ENCODE data around the gene NCKIPSD.
A peak's percentile ranks its signal among the peaks of the same experiment; 100 is the strongest.

Gene NCKIPSD

DNA sequence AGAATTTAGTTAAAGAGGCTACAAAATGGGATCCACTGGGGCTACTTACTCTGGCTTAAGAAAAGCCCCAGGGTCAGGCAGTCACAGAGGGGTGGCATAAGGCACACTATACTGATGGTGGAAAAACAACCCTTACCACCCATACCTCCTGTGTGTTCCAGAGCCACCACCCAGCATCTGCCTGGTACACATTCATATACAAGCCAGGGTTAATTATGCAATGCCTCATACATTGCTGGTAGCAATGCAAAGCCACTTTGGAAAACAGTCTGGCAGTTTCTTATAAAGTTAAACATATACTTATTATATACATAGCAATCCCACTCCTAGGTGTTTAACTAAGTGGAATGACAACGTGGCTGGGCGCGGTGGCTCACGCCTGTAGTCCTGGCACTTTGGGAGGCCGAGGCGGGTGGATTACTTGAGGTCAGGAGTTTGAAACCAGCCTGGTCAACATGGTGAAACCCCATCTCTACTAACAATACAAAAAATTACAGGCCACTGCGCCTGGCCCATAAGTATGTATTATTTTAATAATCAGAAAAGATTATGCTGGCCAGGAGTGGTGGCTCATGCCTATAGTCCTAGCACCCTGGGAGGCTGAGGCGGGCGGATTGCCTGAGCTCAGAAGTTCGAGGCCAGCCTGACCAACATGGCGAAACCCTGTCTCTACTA, 15.2 kb upstream of the NCKIPSD start:
- H3K27ac ChIP-seq = peak overlapping the region in 1 of 21 experiments; percentile 6
- H3K4me3 ChIP-seq = no peak overlapping the region

DNA sequence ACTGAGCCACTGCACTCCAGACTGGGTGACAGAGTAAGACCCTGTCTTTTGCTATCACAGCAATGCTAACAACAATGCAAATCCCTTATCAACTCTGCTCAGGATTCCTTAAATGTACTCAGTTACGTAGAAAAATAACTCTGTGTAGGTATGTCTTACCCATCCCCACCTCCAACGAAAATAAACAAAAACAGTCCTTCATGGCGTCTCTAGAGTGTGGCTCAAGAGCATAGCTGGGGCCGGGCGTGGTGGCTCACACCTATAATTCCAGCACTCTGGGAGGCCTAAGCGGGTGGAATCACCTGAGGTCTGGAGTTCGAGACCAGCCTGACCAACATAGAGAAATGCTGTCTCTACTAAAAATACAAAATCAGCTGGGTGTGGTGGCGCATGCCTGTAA, 13.2 kb upstream of the NCKIPSD start:
- Histone ChIP-seq H3K4me3 (no peak overlapping the region), H3K27ac (no peak overlapping the region)

GRCh38 chr3:48697952-48698351, 12.2 kb upstream of the NCKIPSD start:
- H3K27ac ChIP-seq = peak overlapping the region in 1 of 21 experiments; percentile 6

GRCh38 chr3:48696601-48697000, 10.9 kb upstream of the NCKIPSD start:
- H3K4me3 ChIP-seq = no peak overlapping the region
- H3K27ac ChIP-seq = peak overlapping the region in 7 of 21 experiments; percentile 21 to 86 (median 51)

More at GRCh38 chr3:48697952-48698351, 12.2 kb upstream of the NCKIPSD start:
- H3K4me3 ChIP-seq = no peak overlapping the region

- Histone ChIP-seq H3K27ac (peak overlapping the region in 9 of 21 experiments; percentile 21 to 86 (median 51)), H3K4me3 (no peak overlapping the region)
Observed at GRCh38 chr3:48696156-48696555, 10.4 kb upstream of the NCKIPSD start.

DNA sequence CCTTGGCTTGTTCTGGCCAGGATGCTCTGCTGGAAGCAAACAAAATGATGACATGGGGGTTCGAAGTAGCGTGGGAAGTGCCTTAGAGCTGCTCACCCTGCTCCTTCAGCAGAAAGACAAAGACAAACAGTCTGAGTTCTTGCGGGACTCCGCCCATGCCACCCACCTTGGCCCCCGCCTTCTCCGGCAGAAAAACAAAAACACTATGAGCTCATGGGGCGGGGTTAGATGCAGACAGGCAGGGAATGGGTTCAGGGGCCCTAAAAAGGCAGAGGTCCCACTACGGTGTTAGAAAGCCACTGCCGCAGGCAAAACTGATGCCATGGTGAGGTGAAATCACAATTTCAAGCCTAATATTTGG, 9.7 kb upstream of the NCKIPSD start:
- Histone ChIP-seq H3K4me3 (peak overlapping the region in 6 of 7 experiments; percentile 14 to 42 (median 26)), H3K27ac (peak overlapping the region in 20 of 21 experiments; percentile 52 to 90 (median 78))

- Histone ChIP-seq H3K27ac (peak overlapping the region in 20 of 21 experiments; percentile 52 to 90 (median 78)), H3K4me3 (peak overlapping the region; percentile 14 to 42 (median 20))
Observed at GRCh38 chr3:48694610-48695392, 9.1 kb upstream of the NCKIPSD start.

DNA sequence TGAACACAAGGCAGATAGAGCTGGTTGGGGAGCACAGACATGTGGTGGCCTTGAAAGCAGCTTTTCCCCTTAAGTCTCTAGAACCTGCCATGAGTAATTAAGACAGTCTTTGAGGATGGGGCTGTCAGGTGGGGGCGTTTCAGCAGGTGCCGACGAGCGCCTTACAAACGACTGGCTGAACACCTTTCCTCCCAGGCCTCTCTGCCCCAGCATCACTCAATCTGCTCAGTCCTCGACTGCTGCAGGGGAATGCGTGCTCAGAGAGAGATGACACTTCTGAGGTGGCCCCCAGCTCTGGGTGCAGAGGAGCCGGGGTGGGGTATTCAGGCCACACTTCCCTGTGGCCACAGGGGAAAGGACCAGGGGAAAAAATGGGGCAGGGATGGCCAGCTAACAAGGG, 8.1 kb upstream of the NCKIPSD start:
- peak overlapping the region in 19 of 21 experiments; percentile 56 to 90 (median 79) for H3K27ac ChIP-seq
- H3K4me3 ChIP-seq = peak overlapping the region in 5 of 7 experiments; percentile 14 to 42 (median 34)

- Histone ChIP-seq H3K27ac (peak overlapping the region in 3 of 21 experiments; percentile 72 to 87 (median 84)), H3K4me3 (no peak overlapping the region)
Observed at GRCh38 chr3:48692551-48692950, 6.8 kb upstream of the NCKIPSD start.

GRCh38 chr3:48690846-48691458, 5.2 kb upstream of the NCKIPSD start:
- Histone ChIP-seq H3K27ac (no peak overlapping the region), H3K4me3 (no peak overlapping the region)

GRCh38 chr3:48689384-48689783, 3.7 kb upstream of the NCKIPSD start:
- Histone ChIP-seq H3K27ac (no peak overlapping the region), H3K4me3 (no peak overlapping the region)

- Histone ChIP-seq H3K4me3 (no peak overlapping the region), H3K27ac (no peak overlapping the region)
Observed at GRCh38 chr3:48688737-48689075, 3.0 kb upstream of the NCKIPSD start.

DNA sequence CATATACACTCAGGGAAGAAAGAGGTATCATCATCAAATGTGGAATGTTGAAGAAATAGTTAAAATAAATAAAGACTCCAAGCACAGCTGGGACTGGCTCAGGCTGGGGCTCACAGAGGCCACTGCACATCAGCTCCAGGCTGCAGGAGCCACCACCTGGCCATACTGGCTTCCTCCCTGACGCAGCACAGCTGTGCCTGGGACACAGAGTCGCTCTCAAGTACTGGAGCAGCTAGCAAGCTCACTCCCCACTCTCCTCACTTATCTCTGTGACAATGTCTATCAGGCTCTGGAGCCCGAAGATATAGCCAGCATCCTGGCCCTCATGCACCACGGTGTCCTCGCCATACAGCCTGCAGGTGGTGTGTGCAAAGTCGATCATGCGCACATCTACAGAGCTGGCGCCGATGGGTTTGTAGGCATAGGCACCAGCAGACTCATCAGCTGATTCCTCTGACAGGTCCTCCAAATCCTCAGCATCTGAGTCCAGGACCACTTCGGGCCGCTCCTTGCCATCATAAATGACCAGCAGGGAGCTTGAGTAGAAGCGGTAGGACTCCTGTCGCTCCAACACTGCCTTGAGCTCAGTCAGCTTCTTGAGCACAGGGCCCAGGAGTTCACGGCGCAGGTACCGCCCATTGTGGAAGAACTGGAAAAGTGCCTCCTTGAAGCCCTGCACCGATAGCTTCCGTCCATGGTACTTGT, 2.5 kb upstream of the NCKIPSD start:
- H3K27ac ChIP-seq = no peak overlapping the region

DNA sequence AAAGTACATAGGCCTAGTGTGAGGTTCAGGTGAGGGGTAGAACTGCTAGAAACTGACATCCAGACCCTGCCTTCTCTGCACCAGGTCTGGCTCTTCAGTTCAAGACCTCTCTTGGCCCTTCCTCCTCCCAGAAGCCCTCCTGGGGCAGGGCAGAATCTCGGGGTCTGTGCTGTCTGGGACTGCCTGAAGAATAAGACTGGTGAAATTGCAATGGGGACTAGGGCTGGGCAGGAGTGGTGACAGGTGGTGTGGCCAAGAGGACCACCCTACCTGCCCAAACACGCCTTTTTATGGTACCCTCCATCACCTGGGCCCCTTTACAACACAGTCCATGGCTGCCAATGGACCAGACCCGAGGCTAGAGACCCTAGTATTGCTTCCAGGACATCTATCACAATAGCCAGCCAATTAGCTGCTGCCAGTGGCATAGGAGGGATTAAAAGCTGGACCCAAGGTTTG, 1.5 kb upstream of the NCKIPSD start:
- H3K27ac ChIP-seq = no peak overlapping the region
- H3K4me3 ChIP-seq = no peak overlapping the region

More for the DNA sequence above, 2.5 kb upstream of the NCKIPSD start:
- H3K4me3 ChIP-seq = no peak overlapping the region

GRCh38 chr3:48686538-48687219, 964 bp upstream of the NCKIPSD start:
- Histone ChIP-seq H3K27ac (peak overlapping the region in 8 of 21 experiments; percentile 81 to 92 (median 85)), H3K4me3 (peak overlapping the region in 2 of 7 experiments; percentile 57 to 90)

- Histone ChIP-seq H3K27ac (peak overlapping the region; percentile 54 to 94 (median 86)), H3K4me3 (peak overlapping the region; percentile 57 to 90 (median 78))
Observed at GRCh38 chr3:48685293-48685602, 467 bp downstream of the NCKIPSD start.

DNA sequence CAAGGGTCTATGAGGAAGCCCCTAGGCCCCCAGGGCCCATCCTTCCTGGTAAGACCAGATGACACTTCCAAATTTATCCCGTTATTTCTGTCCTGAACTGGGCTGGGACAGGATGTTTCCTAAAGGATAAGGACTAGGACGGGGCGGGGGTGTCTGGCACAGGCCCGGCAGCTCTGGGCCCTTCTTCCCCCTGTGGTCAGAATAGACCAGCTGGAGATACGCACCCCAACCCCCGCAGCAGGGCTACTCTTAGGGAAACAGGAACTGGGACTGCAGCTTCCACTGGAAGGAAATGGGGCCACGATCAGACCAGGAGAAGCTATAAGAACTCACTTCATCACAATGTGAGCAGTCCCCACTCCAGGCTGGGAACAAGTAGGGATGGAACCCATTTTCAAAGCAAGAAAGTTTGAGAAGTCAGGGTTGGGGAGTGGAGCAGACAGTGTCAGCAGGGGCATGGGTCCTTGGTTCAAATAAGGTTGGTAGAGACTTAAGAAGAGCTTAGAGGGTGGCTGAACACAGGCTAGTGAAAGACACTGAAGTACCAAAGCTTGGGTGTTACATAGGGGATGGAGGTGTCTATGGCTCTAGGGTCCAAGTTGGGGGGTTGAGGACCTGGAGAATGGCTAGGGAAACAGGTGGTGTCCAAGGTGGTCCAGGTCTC, 1.1 kb downstream of the NCKIPSD start:
- Histone ChIP-seq H3K27ac (peak overlapping the region in 10 of 21 experiments; percentile 1 to 92 (median 85)), H3K4me3 (peak overlapping the region; percentile 57 to 90 (median 78))

- Histone ChIP-seq H3K4me3 (peak overlapping the region in 1 of 7 experiments; percentile 78), H3K27ac (peak overlapping the region in 4 of 21 experiments; percentile 1 to 52 (median 23))
Observed at GRCh38 chr3:48684054-48684349, 1.7 kb downstream of the NCKIPSD start.

DNA sequence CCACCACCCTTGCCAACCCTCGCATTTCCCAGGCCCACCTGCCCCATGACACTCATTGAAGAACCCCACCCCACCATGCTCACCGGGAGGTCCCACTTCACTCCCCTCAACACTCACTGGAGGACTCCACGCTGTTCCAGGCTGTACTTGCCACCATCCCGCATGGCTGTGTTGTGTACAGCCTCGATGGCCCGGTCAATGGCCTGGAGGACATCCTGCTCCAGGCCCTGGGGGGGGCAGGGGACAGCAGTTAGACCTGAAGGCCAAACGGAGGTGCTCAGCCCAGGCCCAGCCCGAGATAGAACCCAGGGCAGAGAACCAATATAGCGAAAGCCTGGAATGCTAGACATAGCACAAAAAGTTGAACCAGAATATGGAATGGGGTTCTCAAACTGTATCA, 2.9 kb downstream of the NCKIPSD start:
- Histone ChIP-seq H3K4me3 (no peak overlapping the region), H3K27ac (peak overlapping the region in 1 of 21 experiments; percentile 14)

All from skin epidermis (tissue), 12 donors.